CD4-positive, alpha-beta T cell treated with Interleukin-17A for 4 hours (primary cell): Measurements from ENCODE around the gene CXCL8.
"Not testable (repeated sequence)": the region's sequence is repeated elsewhere in the genome, so short reads cannot be mapped to it uniquely, and the experiment has no call there.

ENCODE experiments used
- DNase-seq: peaks from one replicate; pipeline ENCODE4 v3.0.0-alpha.2; 2020; ENCODE audit warnings: mixed read lengths

CXCL8 gene

DNA sequence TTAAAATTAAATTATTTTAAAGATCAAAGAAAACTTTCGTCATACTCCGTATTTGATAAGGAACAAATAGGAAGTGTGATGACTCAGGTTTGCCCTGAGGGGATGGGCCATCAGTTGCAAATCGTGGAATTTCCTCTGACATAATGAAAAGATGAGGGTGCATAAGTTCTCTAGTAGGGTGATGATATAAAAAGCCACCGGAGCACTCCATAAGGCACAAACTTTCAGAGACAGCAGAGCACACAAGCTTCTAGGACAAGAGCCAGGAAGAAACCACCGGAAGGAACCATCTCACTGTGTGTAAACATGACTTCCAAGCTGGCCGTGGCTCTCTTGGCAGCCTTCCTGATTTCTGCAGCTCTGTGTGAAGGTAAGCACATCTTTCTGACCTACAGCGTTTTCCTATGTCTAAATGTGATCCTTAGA lies at the start of gene CXCL8:
Gene CXCL8 (plus strand): TSS at position 217 of the 426 bp plus-strand sequence. CDS start 90 bp downstream, at position 307.
- DNase-seq, result no peak

GRCh38 chr4:73691201-73691600 lies 49.2 kb upstream of the CXCL8 start:
- not testable (repeated sequence) for DNase-seq

GRCh38 chr4:73691759-73692158 lies 48.6 kb upstream of the CXCL8 start:
- DNase-seq, result no peak

- no peak for DNase-seq
Measured at GRCh38 chr4:73692254-73692653, 48.1 kb upstream of the CXCL8 start.

GRCh38 chr4:73692701-73693100 lies 47.7 kb upstream of the CXCL8 start:
- no peak for DNase-seq

- no peak for DNase-seq
Measured at GRCh38 chr4:73693811-73694210, 46.6 kb upstream of the CXCL8 start.

- no peak for DNase-seq
Measured at GRCh38 chr4:73698217-73698616, 42.2 kb upstream of the CXCL8 start.

DNA sequence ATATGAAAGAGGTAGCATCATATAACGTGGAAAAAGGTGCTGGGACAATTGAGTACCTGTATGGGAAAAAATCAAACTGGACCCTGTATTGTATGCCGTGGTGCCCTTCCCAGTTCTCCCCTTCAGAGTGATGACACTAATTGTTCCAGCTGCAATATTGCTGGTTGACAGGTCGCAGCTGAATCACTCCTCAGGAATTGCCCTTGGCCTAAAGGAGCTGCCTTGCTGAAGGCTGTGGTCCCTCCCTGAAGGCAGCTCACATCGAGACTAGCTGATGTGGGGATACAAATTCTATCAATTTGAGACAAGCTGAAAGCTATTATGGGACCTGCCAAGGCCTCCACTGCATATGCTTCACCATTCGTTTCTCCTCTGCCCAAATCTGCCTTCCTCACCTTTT lies 39.3 kb upstream of the CXCL8 start:
- DNase-seq, result no peak

DNA sequence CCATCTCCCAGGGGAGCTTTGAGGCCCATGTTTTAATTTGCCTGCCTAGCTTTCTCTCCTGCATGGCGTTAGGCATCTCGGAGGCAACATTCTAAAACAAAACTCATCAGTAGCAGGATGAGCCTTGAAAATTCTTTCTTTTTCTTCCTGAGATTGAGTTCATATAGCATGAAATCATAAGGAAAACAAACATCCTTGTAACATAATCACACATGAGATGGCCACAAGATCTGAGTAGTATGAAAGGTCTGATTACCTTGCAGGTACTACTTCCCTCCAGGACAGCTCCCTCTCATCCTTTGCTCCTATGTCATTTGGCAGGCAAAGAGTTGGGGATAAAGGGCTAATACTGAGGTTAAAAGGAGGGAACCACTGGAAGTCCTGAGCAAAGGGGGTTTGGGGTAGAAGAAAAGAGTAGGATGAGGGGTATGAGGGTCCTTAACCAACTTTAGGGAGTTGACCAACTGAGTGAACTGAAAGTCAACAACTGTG lies 37.5 kb upstream of the CXCL8 start:
- no peak for DNase-seq

- no peak for DNase-seq
Measured at GRCh38 chr4:73703320-73703719, 37.0 kb upstream of the CXCL8 start.

DNA sequence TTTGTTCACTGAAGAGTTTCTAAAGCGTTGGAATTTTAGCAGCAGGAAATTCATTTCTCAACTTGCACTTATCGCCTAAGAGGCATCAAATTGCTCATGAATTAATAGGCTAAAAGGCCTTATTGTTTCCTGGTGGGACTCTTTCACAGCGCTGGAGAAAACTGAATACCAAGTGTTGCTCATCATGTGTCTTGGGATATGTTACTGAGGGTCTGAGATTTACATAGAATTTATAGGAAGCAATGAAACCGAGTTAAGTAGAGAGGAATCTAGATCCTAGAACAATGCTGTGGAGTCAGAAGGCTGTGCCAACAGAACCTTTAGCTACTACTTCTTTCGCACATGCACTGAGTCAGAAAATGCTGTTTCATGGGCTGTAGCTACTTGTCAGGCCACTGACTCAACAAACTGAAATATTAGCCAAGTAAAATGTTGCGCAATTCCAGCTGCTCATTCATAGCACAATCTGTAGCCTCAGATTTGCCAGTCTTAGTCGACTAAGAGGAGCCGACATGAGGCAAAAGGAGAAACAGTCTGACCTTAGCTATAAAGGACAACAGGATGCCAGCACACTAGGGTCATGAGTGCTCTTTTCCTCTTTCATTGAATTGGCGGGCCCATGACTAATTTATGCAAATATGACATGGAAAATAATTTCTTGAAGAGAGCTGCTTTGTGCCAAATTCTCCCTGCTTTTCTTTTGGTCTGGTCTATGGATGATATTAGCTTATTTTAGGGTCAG lies 35.9 kb upstream of the CXCL8 start:
- no peak for DNase-seq

DNA sequence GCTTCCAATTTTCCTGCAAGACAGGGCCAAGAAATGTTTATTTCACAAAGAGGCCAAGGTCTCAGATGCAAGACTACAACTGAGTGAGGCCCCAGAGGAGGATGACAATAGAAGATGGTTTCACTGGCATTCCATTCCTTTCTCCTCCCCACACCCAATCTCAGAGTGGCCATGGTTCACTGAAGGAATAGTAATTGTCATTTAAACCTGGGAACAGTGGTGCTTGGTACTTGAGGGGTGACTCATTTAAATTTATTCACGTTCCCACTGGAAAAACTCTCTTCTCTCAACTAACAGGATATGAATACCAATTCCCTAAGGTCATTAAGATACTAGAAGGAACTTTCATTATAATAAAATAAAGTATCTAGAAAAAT lies 35.3 kb upstream of the CXCL8 start:
- no peak for DNase-seq

GRCh38 chr4:73705721-73706120 lies 34.6 kb upstream of the CXCL8 start:
- DNase-seq, result no peak

DNA sequence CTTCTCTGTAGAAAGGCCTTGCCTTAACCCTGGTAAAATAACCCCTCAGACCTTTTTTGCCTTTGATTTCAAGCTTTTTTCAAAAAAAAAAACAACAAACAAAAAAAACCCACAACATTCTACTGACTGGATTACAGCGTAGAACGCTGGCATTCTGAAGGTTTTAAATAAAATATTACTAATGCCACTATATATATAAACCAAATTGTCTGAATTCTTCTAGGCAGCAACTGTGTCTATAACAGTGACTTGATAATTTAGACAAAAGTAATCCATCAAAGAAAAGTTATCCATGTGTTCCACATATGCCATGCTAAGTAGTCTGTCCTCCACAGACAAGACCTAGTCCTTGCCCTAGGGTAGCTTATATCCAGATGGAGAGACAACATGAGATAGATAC lies 33.6 kb upstream of the CXCL8 start:
- no peak for DNase-seq

DNA sequence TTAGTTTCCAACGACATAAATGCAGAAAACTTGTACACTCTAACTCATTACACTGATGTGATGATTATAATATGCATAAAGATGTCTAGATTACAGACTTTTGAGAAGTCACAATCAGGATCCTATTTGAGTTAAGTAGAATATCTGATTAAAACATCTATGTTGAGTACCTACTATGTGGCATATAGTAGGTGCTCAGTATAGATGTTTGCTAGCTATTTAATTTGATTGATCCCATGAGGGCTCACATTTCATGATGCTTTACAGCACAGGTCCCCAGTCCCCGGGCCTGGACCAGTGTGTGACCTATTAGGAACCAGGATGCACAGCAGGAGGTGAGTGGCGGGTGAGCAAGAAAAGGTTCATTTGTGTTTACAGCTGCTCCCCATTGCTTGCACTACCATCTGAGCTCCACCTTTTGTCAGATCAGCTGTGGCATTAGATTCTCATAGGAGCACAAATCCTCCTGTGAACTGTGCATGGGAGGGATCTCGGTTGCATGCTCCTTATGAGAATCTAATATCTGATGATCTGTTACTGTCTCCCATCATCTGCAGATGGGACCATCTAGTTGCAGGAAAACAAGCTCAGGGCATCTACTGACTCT lies 33.0 kb upstream of the CXCL8 start:
- no peak for DNase-seq

GRCh38 chr4:73707918-73708577 lies 32.3 kb upstream of the CXCL8 start:
- no peak for DNase-seq

GRCh38 chr4:73709451-73710033 lies 30.8 kb upstream of the CXCL8 start:
- no peak for DNase-seq

DNA sequence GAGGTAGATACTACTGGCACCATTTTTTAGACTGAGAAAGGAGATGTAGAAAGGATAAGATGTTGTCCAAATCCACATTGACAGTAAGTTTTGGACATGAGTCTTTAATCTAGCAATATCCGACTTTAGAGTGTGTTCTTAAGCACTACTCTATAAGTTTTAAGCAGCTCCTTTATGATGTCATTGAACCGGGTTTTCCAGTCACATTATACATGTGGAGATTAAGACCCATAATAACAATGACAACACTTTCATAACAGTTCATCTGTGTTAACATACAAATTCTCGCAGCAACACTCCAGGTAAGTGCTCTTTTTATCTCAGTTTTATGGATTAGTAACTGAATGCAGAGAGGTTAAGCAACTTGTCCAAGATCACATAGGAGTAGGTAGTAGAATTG lies 30.3 kb upstream of the CXCL8 start:
- no peak for DNase-seq

DNA sequence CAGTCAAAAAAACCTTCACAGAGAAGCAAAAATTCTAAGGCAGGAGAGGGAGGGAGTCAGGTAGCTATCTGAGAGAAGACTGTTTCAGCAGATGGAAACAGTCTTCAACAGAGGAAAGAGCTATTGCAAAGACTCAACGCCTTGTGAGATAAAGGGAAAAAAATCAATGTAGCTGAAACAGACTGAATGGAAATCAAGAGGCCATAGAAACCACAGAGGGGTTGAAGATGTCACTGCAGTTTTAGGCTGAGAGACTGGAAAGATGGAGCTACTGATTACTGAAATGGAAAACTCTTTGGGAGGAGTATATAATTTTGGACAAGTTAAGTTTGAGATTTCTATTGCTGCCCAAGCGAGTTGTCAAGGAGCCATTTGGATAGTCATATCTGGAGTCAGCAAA lies 28.4 kb upstream of the CXCL8 start:
- no peak for DNase-seq

GRCh38 chr4:73713650-73714049 lies 26.7 kb upstream of the CXCL8 start:
- DNase-seq, result no peak

DNA sequence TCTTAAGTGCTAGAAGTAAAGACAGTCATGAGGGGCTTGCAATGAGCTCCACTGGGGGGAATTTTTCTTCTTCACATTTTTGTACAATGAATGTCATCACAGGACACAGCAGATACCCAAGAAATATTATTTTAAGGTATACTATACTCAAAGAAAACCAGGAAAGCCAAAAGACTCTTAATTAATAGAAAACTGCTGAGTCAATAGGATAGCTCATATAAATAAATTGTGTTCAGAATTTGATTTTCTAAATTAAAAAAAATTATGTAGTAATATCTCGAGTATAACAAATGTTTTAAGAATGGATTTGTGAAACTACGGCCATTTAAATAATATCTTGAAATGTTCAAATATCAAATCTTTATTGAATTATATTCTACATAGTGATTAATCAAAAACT lies 25.7 kb upstream of the CXCL8 start:
- no peak for DNase-seq

DNA sequence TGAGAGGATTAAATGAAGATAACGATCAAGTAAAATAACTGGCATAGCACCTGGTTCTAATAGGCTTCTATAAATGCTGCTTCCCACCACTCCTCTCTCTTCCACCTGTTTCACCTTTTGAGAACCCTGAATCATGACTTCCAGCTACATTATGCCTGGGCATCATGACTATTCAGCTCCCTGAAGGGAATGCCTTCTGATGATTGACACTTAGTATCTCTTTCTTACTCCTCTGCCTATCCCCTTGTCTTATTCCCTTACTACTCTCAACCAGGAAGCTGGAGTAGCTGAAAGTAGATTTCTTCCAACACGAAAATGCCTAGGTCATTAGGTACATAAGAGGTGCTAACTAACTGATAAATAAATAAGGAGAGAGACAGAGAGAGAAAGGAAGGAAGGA lies 24.7 kb upstream of the CXCL8 start:
- DNase-seq, result no peak
